ENCODE data around the gene SLC39A2. TPM values are rescaled to one million over a fixed set of nuclear protein-coding genes. Genes with fewer than 3 reads are reported as not detected.

The SLC39A2 gene
- total and polyA plus RNA-seq, 11 donors: not detected

- ATAC-seq: no peak
- peaks cover 0 to 7% (median 0%) of the 10 kb centered on the region in 12 donors for H3K4me1 ChIP-seq
- no peak overlapping the region for H3K4me3 ChIP-seq
- TF ChIP-seq, protein P1, sequence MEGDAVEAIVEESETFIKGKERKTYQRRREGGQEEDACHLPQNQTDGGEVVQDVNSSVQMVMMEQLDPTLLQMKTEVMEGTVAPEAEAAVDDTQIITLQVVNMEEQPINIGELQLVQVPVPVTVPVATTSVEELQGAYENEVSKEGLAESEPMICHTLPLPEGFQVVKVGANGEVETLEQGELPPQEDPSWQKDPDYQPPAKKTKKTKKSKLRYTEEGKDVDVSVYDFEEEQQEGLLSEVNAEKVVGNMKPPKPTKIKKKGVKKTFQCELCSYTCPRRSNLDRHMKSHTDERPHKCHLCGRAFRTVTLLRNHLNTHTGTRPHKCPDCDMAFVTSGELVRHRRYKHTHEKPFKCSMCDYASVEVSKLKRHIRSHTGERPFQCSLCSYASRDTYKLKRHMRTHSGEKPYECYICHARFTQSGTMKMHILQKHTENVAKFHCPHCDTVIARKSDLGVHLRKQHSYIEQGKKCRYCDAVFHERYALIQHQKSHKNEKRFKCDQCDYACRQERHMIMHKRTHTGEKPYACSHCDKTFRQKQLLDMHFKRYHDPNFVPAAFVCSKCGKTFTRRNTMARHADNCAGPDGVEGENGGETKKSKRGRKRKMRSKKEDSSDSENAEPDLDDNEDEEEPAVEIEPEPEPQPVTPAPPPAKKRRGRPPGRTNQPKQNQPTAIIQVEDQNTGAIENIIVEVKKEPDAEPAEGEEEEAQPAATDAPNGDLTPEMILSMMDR (IDR thresholded peaks at IDR 0.05): no peak
- no peak for TF ChIP-seq POLR2A (IDR thresholded peaks at IDR 0.05)
- intact Hi-C loops (cut with DNase I): no loop called here
- DNase-seq: no peak
- H3K27me3 ChIP-seq: no peaks in the 10 kb centered on the region
- H3K27ac ChIP-seq: no peak overlapping the region
- 90 to 95% (median 92%) methylated on average over 5 of the region's 5 CpGs for WGBS, 4 donors
- H3K36me3 ChIP-seq: no peaks in the 10 kb centered on the region
- H3K9me3 ChIP-seq: no peaks in the 10 kb centered on the region
These were observed 33.4 kb downstream of the SLC39A2 start for GRCh38 chr14:21032326-21033132.

- TF ChIP-seq POLR2A (IDR thresholded peaks at IDR 0.05): no peak
- Histone ChIP-seq H3K27me3 (no peaks in the 10 kb centered on the region), H3K4me1 (peaks cover 0 to 11% (median 2%) of the 10 kb centered on the region in 12 donors), H3K9me3 (no peaks in the 10 kb centered on the region), H3K27ac (no peak overlapping the region), H3K4me3 (no peak overlapping the region), H3K36me3 (no peaks in the 10 kb centered on the region)
- no peak for ATAC-seq
- no peak for DNase-seq
- intact Hi-C loops (cut with DNase I): no loop called here
- 82 to 90% (median 86%) methylated on average over 4 of the region's 4 CpGs for WGBS, 4 donors
These were observed 34.1 kb downstream of the SLC39A2 start for GRCh38 chr14:21033133-21033698.

DNA sequence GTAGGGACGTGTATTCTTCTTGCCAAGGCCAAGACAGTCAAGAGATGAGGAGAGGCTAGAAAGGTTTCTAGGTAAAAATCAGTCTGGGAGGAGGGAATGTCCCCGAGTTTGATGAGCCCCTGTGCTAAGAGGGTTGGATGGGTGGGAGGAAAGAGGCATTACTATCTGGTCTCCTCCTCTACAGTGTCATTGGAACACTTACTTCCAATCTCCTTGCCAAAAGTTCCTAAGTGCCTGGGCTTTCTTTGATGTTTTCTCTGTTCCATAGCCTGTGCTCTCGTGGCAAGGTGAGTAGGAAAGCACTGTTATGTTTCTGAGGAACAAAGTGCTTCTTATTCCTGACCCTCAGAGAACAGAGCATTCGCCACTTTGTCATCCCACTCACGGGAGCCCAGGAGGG lies 35.6 kb downstream of the SLC39A2 start, which contains the start of gene RNASE13:
Gene RNASE13, minus strand, starts transcription at position 101 of the 400 bp plus-strand sequence. CDS start 519 bp downstream, outside the sequence.
- no peak for TF ChIP-seq POLR2A (IDR thresholded peaks at IDR 0.05)
- TF ChIP-seq, protein P1 (IDR thresholded peaks at IDR 0.05): no peak
- Histone ChIP-seq H3K9me3 (no peaks in the 10 kb centered on the region), H3K4me3 (no peak within 1 kb of the TSS), H3K27me3 (no peaks in the 10 kb centered on the region), H3K4me1 (peaks cover 0 to 26% (median 16%) of the 10 kb centered on the region in 12 donors), H3K27ac (no peak within 1 kb of the TSS), H3K36me3 (no peaks in the 10 kb centered on the region)
- WGBS, 4 donors: 84 to 91% (median 88%) methylated on average over 5 of the region's 5 CpGs
- ATAC-seq (no peak), DNase-seq (no peak)
- intact Hi-C loops (cut with DNase I): loop anchor here in 1 of 10 donors (5.0 kb wide), 1 partner anchor 177 kb away; no protein-coding TSS in a partner anchor

- H3K4me3 ChIP-seq: no peak overlapping the region
- no peaks in the 10 kb centered on the region for H3K36me3 ChIP-seq
- no peak for ATAC-seq
- H3K4me1 ChIP-seq: peaks cover 0 to 33% (median 19%) of the 10 kb centered on the region in 12 donors
- intact Hi-C loops (cut with DNase I): loop anchor here in 1 of 10 donors (5.0 kb wide), 1 partner anchor 179 kb away; no protein-coding TSS in a partner anchor
- DNase-seq: no peak
- no peaks in the 10 kb centered on the region for H3K27me3 ChIP-seq
- peak overlapping the region in 6 of 12 donors; percentile 4 to 84 (median 18) for H3K27ac ChIP-seq
- TF ChIP-seq, protein P1 (IDR thresholded peaks at IDR 0.05): no peak
- TF ChIP-seq POLR2A (IDR thresholded peaks at IDR 0.05): no peak
- 90 to 96% (median 93%) methylated on average over 7 of the region's 7 CpGs for WGBS, 4 donors
- no peaks in the 10 kb centered on the region for H3K9me3 ChIP-seq
These were observed 37.7 kb downstream of the SLC39A2 start for GRCh38 chr14:21036751-21037150.
